GM04503 (cell line): ENCODE measurements around the gene SYTL4.

Source experiments
- DNase-seq: peaks from one replicate; pipeline ENCODE4 v3.0.0-alpha.2; 2012; ENCODE audit warnings: low read depth

Gene SYTL4

GRCh38 chrX:100647739-100648138 lies 84.2 kb downstream of the SYTL4 start:
- DNase-seq, result no peak

- DNase-seq, result no peak
These were observed 84.8 kb downstream of the SYTL4 start for GRCh38 chrX:100647095-100647494.

GRCh38 chrX:100645106-100645505 lies 86.8 kb downstream of the SYTL4 start:
- no peak for DNase-seq

GRCh38 chrX:100643956-100644860 lies 87.7 kb downstream of the SYTL4 start, which contains the start of gene SRPX2:
Gene SRPX2, plus strand, starts transcription at chrX:100644199. Its CDS starts 2,124 bp downstream, at chrX:100646323.
- DNase-seq, result peak; percentile 71

GRCh38 chrX:100643212-100643611 lies 88.7 kb downstream of the SYTL4 start:
- DNase-seq, result no peak

- no peak for DNase-seq
These were observed 89.6 kb downstream of the SYTL4 start for GRCh38 chrX:100642290-100642689.

GRCh38 chrX:100636321-100636991 lies 95.5 kb downstream of the SYTL4 start, which contains the start of gene TSPAN6:
Gene TSPAN6, minus strand, starts transcription at chrX:100636806. Its CDS starts 112 bp downstream, at chrX:100636694.
- no peak for DNase-seq

- no peak for DNase-seq
These were observed 96.0 kb downstream of the SYTL4 start for GRCh38 chrX:100635989-100636320.

- DNase-seq, result no peak
These were observed 96.9 kb downstream of the SYTL4 start for GRCh38 chrX:100635040-100635439.

- no peak for DNase-seq
These were observed 105.9 kb downstream of the SYTL4 start for GRCh38 chrX:100625985-100626491.
